HG02884 (cell line): ENCODE data around the gene PDE4A.
"Not testable (repeated sequence)": the region's sequence is repeated elsewhere in the genome, so short reads cannot be mapped to it uniquely, and the experiment has no call there.

Experiments
- ATAC-seq: cut with Tn5 transposase; IDR thresholded peaks from one replicate; pipeline ENCODE4 v1.9.1; 2021; ENCODE audit warnings: mild to moderate bottlenecking, moderate library complexity; ENCODE audit not compliant: unreplicated experiment

PDE4A gene

DNA sequence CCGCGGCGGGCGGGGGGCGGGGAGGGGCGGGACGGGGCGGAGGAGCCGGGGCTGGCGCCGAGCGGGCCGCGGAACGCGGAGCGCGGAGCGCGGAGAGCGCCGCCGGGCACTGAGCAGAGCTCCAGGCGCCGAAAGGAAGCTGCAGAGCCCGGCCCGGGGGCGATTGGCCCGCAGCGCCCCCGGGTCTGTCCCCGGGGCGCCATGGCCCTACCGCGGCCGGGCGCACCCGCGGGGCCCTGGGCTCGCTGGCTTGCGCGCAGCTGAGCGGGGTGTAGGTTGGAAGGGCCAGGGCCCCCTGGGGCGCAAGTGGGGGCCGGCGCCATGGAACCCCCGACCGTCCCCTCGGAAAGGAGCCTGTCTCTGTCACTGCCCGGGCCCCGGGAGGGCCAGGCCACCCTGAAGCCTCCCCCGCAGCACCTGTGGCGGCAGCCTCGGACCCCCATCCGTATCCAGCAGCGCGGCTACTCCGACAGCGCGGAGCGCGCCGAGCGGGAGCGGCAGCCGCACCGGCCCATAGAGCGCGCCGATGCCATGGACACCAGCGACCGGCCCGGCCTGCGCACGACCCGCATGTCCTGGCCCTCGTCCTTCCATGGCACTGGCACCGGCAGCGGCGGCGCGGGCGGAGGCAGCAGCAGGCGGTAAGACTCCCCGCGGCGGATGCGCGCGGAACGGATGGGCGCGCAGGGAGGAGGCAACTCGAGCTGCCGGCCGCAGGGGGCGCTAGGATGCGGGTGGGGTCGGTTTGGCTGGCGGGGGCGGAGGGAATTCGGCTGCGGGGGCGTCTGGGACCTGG, at the start of gene PDE4A:
PDE4A (plus strand) TSS at position 95 of the 796 bp plus-strand sequence; CDS start at position 322, 227 bp downstream.
- ATAC-seq = no peak

DNA sequence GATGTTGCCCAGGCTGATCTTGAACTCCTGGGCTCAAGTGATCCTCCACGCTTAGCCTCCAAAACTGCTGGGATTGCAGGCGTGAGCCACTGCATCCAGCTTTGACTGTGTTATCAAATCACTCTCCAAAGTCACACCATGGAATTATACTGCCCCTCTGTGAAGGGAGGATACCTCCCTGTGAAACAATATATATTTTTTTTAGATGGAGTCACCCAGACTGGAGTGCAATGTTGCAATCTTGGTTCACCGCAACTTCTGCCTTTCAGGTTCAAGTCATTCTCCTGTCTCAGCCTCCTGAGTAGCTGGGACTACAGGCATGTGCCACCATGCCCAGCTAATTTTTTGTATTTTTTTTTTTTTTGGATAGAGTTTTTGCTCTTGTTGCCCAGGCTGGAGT, 47.6 kb upstream of the PDE4A start:
- ATAC-seq = no peak

DNA sequence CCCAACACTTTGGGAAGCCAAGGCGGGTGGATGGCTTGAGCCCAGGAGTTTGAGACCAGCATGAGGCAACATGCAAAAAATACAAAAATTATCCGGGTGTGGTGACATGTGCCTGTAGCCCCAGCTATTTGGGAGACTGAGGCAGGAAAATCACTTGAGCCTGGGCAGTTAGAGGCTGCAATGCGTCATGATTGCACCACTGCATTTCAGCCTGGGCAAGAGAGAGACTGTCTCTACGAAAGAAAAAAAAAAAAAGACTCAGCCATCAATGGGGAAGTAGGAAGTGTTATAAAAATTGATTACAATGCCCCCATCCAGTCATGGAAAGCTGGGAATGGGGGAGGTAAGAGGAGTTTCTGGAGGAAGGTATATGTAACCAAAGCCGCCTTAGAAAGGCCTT, 45.4 kb upstream of the PDE4A start:
- no peak for ATAC-seq

- not testable (repeated sequence) for ATAC-seq
Observed at GRCh38 chr19:10377140-10377640, 43.1 kb upstream of the PDE4A start.

GRCh38 chr19:10378124-10378523, 42.2 kb upstream of the PDE4A start:
- no peak for ATAC-seq

DNA sequence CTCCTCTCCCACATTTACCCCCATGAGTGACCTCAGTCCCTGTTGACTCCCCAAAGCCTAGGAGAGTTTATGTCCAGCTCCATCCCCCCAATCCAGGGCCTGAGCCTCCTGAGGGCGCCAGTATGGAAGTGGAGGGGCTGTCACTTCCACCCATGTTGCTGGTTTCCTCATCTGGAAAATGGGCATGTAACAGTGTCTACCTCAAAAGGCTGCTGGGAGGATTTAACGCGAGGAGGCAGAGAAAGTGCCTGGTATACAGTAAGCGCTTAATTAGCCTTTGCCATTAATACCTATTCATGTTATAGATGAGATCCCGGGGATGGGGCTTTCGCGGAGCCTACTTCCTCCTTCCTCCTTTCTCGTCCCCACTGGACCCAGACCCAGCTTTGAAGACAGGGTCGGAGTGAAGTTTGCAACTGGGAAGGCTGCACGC, 40.4 kb upstream of the PDE4A start:
- ATAC-seq = no peak

DNA sequence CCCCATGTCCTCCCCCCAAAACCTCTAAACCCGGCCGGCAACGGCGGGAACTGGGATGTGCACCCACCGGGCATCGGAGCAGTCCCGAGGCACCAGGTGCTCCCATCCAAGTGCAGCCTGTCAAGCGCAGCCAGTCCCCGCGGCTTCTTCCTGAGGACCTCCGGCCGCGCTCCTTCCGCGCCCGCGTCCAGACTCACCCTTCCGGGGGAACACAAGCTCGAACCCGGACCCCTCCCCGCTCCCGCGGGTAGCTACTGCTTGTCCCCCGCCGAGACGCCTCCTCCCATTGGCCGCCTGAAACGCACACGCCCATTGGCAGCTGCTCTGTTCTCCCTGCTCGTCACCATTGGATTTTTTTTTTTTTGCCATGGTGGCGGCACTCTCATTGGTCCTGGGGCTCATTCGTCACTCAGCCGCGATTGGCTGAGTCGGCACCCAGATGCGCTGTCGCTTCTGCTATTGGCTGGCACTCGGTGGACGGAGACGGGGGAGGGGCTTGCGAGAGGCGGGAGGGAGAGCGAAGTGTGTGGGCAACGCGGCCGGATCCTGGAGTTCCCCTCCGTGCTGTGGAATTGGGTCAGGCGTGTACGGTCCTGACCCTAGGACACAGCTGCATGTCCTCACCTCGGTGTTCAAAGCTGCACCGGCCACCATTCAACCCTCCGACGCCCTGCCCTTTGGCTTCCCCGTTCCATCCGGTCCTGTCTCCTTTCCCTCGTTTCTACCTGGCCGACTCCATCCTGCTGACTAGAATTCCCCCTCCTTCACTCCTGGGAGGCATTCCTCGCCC, 39.8 kb upstream of the PDE4A start, which contains the start of gene TYK2:
TYK2 (minus strand) TSS at position 260 of the 790 bp plus-strand sequence. CDS start 2,166 bp downstream, outside the sequence.
- peak; percentile 85 for ATAC-seq

- ATAC-seq = not testable (repeated sequence)
Observed at GRCh38 chr19:10383223-10383499, 37.2 kb upstream of the PDE4A start.

DNA sequence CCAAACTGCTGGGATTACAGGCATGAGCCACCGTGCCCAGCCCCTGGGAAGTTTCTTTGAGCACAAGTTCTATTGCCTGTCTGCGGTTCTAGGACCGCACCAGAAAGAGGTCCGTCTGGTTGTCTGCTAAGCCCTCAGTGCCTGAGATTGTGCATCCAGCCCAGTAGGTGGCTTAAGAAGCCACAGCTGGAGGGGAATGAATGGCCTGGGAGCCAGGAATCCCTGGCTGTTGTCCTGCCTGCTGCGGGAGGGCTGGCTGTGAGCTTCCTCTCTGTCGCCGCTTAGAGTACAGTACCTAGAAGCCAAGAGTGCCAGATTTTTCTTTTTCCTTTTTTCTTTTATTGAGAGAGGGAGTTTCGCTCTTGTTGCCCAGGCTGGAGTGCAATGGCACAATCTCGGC, 35.8 kb upstream of the PDE4A start:
- no peak for ATAC-seq

- ATAC-seq = no peak
Observed at GRCh38 chr19:10388957-10389356, 31.4 kb upstream of the PDE4A start.

GRCh38 chr19:10389863-10390262, 30.5 kb upstream of the PDE4A start:
- no peak for ATAC-seq

GRCh38 chr19:10390652-10391286, 29.6 kb upstream of the PDE4A start:
- ATAC-seq = no peak

GRCh38 chr19:10392120-10392519, 28.2 kb upstream of the PDE4A start:
- no peak for ATAC-seq

GRCh38 chr19:10393137-10393536, 27.2 kb upstream of the PDE4A start:
- ATAC-seq = no peak

DNA sequence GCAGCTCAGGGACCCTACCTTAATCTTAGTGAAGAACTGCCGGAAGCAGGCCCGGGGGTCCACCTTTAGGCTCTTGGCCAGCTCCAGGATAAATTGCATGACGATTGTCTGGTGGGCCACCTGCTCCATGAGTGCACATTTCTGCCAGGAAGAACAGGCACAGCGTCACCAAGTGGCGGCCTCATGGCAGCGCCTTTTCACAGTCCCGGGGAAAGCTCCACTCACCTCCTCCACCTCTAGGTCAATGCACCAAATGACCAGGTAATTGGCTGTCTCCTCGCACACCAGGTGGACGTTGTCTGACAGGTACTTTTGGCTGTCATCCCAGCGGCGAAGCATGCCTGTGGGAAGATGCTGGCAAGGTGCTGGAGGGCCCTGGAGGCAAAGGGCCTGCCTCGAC, 25.3 kb upstream of the PDE4A start:
- ATAC-seq = no peak

GRCh38 chr19:10395436-10395835, 24.9 kb upstream of the PDE4A start:
- no peak for ATAC-seq

- no peak for ATAC-seq
Observed at GRCh38 chr19:10395917-10396316, 24.4 kb upstream of the PDE4A start.

GRCh38 chr19:10398819-10399218, 21.5 kb upstream of the PDE4A start:
- ATAC-seq = no peak

- not testable (repeated sequence) for ATAC-seq
Observed at GRCh38 chr19:10399340-10399739, 21.0 kb upstream of the PDE4A start.

GRCh38 chr19:10399878-10400277, 20.5 kb upstream of the PDE4A start:
- no peak for ATAC-seq

DNA sequence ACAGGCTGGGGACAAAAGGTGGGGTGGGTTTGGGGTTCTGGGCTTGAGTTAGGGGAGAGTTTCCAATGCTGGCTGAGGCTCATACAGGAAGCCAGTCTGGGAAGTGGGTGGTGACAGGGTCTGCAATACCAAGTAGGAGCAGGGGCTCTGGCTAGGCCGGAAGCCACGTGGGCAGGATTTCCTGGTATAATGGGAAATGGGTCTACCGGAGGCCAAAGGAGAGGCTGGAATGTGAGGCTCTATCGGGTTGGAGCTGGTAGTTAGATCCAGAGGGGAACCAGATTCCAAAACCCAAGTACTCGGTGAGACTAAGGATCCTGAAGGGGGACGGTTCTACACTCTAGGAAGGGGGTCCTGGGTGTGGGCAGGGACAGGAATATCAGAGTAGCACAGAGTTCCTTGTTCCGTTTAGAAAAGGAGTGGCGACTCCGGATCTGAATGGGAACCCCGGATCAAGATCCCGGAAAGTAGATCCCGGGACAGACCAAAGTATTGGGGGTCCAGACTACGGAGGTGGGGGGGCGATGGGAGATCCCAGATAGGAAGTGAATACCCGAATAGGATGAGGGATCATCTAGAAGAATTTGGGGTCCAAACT, 17.8 kb upstream of the PDE4A start:
- no peak for ATAC-seq
